Stomach (tissue), 9 donors: ENCODE data around the gene CCDC51. TPM values are rescaled to one million over a fixed set of nuclear protein-coding genes. Genes with fewer than 3 reads are reported as not detected.
"Not testable (repeated sequence)": the region's sequence is repeated elsewhere in the genome, so short reads cannot be mapped to it uniquely, and the experiment has no call there.

Source experiments
- DNase-seq, 2 donors: peaks; one replicate each; pipeline versions ENCODE4 v3.0.0 to v3.0.0-alpha.2; 2013 to 2019
- H3K27ac ChIP-seq, 5 donors: fragments of 200-600 bp in 4 of 5; sonication (generic) in 4 of 5; one replicate each; pipeline ENCODE4 v1.5.1; 2013 to 2019; ENCODE audit warnings: mild to moderate bottlenecking in 1 of 5, moderate library complexity in 1 of 5
- H3K27me3 ChIP-seq, 3 donors: fragments of 200-600 bp; sonication (generic); one replicate each; pipeline ENCODE4 v1.5.1; 2017 to 2019; ENCODE audit warnings: mixed run types in 1 of 3
- H3K36me3 ChIP-seq, 4 donors: fragments of 200-600 bp; sonication (generic); 1 replicate in 3 of 4; 2 replicates in 1 of 4; pipeline ENCODE4 v1.5.1; 2016 to 2019
- H3K4me1 ChIP-seq, 4 donors: fragments of 200-600 bp; sonication (generic); one replicate each; pipeline ENCODE4 v1.5.1; 2016 to 2019
- H3K4me3 ChIP-seq, 4 donors: fragments of 200-600 bp; sonication (generic) in 3 of 4; one replicate each; pipeline ENCODE4 v1.5.1; 2016 to 2019; ENCODE audit warnings: mild to moderate bottlenecking in 1 of 4
- H3K9me3 ChIP-seq, 4 donors: fragments of 200-600 bp; sonication (generic); one replicate each; pipeline ENCODE4 v1.5.1; 2016 to 2019
- CTCF ChIP-seq, 7 experiments: fragments of 450-650 bp in 4 of 7; fragments of 200-600 bp in 3 of 7; sonication (generic) in 3 of 7; IDR thresholded peaks; one replicate each; pipeline ENCODE4 v1.5.1; 2016 to 2019; ENCODE audit warnings: antibody characterized with exemption in 7 of 7, control low read depth in 2 of 7, mild to moderate bottlenecking in 1 of 7
- EP300 ChIP-seq: sonication (generic); formaldehyde crosslinking; IDR thresholded peaks from one replicate; pipeline ENCODE4 v1.6.1; 2017; ENCODE audit warnings: antibody characterized with exemption
- POLR2A ChIP-seq, 4 donors: fragments of 450-650 bp; IDR thresholded peaks; one replicate each; pipeline ENCODE4 v1.6.1; 2016; ENCODE audit warnings: antibody characterized with exemption in 4 of 4, control low read depth in 2 of 4, mild to moderate bottlenecking in 1 of 4, moderate library complexity in 1 of 4
- POLR2AphosphoS5 ChIP-seq, 3 donors: sonication (generic); formaldehyde crosslinking; IDR thresholded peaks; one replicate each; pipeline ENCODE4 v1.6.1; 2016; ENCODE audit warnings: antibody characterized with exemption in 3 of 3
- WGBS, 5 donors: extraction: QIAGEN DNeasy Blood & Tissue Kit in 3 of 5; methylation state at CpG; one replicate each; pipeline versions ENCODE4 v1.1.5 to v1.1.7; 2013 to 2018; 5-methylcytosine and 5-hydroxymethylcytosine counted together
- intact Hi-C: fragments of 100-400 bp; cut with DNase I; formaldehyde crosslinking; loops from one replicate; pipeline ENCODE4 v1.15.1; 2023; ENCODE audit warnings: low total_unique reads
- polyA plus RNA-seq, 3 donors: library from polyadenylated mRNA; stranded (reverse); fragments of 200-250 nt; gene quantifications; one replicate each; pipeline ENCODE4 v1.2.3, GENCODE V29; 2013
- total RNA-seq, 5 donors: library from RNA; depleted of rRNA; stranded (reverse); fragments of >200 nt; gene quantifications; one replicate each; pipeline versions ENCODE4 v1.1.0 to v1.2.3, GENCODE V29; 2014 to 2016
- donor health status: healthy with polysubstance abuse.
- donor health status: Bipolar disorder and iron deficiency.
- donor health status: healthy.

Gene CCDC51
- total and polyA plus RNA-seq, 8 donors, result 1.8 to 12.5 (median 8.3) TPM

DNA sequence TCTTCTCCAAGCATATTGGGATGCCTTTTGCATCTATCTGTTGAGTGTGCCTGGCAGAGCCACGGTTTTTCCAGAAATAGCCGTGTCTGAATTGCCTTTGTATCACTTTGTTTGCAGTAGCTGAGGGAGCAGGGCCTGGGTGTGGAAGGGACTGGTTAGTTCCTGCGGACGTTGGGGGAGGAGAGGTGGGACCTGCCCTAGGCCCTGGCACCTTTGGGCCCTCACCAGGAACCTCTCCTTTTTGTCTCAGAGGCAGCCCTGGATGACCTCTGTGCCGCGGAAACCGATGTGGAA is 25.3 kb upstream of the CCDC51 start:
- Histone ChIP-seq H3K4me1 (peaks cover 40 to 59% (median 53%) of the 10 kb centered on the region in 4 donors), H3K27me3 (no peaks in the 10 kb centered on the region), H3K9me3 (no peaks in the 10 kb centered on the region), H3K4me3 (peak overlapping the region in 1 of 4 donors; percentile 49), H3K36me3 (peaks cover 47 to 60% (median 53%) of the 10 kb centered on the region in 4 donors), H3K27ac (peak overlapping the region; percentile 97 to 100 (median 100))
- TF ChIP-seq POLR2A (IDR thresholded peaks at IDR 0.05), result no peak
- peak in 1 of 7 experiments; percentile 62 for TF ChIP-seq CTCF (IDR thresholded peaks at IDR 0.05)
- WGBS, 5 donors, result 11 to 15% (median 13%) methylated on average over 7 of the region's 7 CpGs
- intact Hi-C loops, result no loop called here
- no peak for DNase-seq

DNA sequence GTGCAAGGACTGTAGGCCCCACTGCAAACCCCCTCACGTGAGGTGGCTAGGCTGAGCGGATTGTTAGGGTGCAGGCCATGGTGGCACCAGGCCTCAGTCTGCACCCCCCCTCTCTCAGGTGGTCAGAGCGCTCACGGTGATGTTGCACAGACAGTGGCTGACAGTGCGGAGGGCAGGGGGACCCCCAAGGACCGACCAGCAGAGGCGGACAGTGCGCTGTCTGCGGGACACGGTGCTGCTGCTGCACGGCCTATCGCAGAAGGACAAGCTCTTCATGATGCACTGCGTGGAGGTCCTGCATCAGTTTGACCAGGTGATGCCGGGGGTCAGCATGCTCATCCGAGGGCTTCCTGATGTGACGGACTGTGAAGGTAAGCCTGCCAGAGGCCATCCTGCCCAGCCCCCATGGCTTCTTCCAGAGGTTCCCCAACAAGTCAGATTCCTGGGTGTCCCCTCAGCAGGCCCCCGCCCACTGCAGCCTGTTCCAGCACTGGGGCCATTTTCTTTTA is 24.8 kb upstream of the CCDC51 start:
- H3K27ac ChIP-seq, result peak overlapping the region; percentile 97 to 100 (median 100)
- peaks cover 51 to 60% (median 54%) of the 10 kb centered on the region in 4 donors for H3K36me3 ChIP-seq
- TF ChIP-seq POLR2A (IDR thresholded peaks at IDR 0.05), result no peak
- TF ChIP-seq EP300, result no peak
- no peak for TF ChIP-seq POLR2AphosphoS5 (IDR thresholded peaks at IDR 0.05)
- TF ChIP-seq CTCF (IDR thresholded peaks at IDR 0.05), result no peak
- H3K9me3 ChIP-seq, result no peaks in the 10 kb centered on the region
- DNase-seq, result no peak
- no peaks in the 10 kb centered on the region for H3K27me3 ChIP-seq
- peaks cover 36 to 54% (median 49%) of the 10 kb centered on the region in 4 donors for H3K4me1 ChIP-seq
- 81 to 95% (median 89%) methylated on average over 13 to 17 of the region's 17 CpGs for WGBS, 5 donors
- intact Hi-C loops, result loop anchor here (5.0 kb wide), 1 partner anchor 88 kb away; no protein-coding TSS in a partner anchor
- H3K4me3 ChIP-seq, result no peak overlapping the region

DNA sequence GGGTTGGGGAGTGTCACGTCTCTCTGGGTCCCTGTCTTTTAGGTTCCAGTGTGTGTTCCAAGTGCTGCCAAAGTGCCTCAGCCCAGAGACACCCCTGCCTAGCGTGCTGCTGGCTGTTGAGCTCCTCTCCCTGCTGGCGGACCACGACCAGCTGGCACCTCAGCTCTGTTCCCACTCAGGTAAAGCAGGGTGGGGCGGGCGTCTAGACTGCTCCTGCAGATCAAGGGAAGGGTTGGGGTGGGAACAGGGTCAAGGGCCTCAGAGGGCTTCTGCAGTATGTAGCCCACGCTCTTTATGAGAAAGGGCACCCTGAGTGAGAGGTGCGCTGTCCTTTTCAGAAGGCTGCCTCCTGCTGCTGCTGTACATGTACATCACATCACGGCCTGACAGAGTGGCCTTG is 23.8 kb upstream of the CCDC51 start:
- H3K36me3 ChIP-seq, result peaks cover 51 to 60% (median 54%) of the 10 kb centered on the region in 4 donors
- WGBS, 5 donors, result 81 to 90% (median 83%) methylated on average over 7 to 9 of the region's 9 CpGs
- peak overlapping the region in 2 of 5 donors; percentile 97 to 100 for H3K27ac ChIP-seq
- peaks cover 34 to 44% (median 39%) of the 10 kb centered on the region in 4 donors for H3K4me1 ChIP-seq
- no peaks in the 10 kb centered on the region for H3K9me3 ChIP-seq
- no peak overlapping the region for H3K4me3 ChIP-seq
- TF ChIP-seq POLR2AphosphoS5 (IDR thresholded peaks at IDR 0.05) (no peak), EP300 (no peak), CTCF (IDR thresholded peaks at IDR 0.05) (no peak), POLR2A (IDR thresholded peaks at IDR 0.05) (no peak)
- no peaks in the 10 kb centered on the region for H3K27me3 ChIP-seq
- no peak for DNase-seq
- intact Hi-C loops, result loop anchor here (5.0 kb wide), 1 partner anchor 89 kb away; no protein-coding TSS in a partner anchor

DNA sequence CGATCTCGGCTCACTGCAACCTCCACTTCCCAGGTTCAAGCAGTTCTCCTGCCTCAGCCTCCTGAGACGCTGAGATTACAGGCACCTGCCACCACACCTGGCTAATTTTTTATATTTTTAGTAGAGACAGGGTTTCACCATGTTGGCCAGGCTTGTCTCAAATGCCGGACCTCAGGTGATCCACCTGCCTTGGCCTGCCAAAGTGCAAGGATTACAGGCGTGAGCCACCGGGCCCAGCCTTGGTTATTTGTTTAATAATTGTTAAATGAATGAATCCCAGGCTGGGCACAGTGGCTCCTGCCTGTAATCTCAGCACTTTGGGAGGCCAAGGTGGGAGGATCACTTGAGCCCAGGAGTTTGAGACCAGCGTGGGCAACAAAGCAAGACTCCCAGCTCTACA is 21.8 kb upstream of the CCDC51 start:
- Histone ChIP-seq H3K4me1 (peaks cover 14 to 24% (median 19%) of the 10 kb centered on the region in 4 donors), H3K36me3 (peaks cover 32 to 60% (median 53%) of the 10 kb centered on the region in 4 donors)
- not testable (repeated sequence) for DNase-seq, H3K27ac ChIP-seq, H3K9me3 ChIP-seq, H3K4me3 ChIP-seq, H3K27me3 ChIP-seq
- 81 to 87% (median 87%) methylated on average over 7 of the region's 7 CpGs for WGBS, 5 donors
- intact Hi-C loops, result loop anchor here (5.0 kb wide), 1 partner anchor 91 kb away; no protein-coding TSS in a partner anchor

GRCh38 chr3:48460517-48460902 is 20.6 kb upstream of the CCDC51 start:
- Histone ChIP-seq H3K4me1 (peaks cover 7 to 13% (median 11%) of the 10 kb centered on the region in 4 donors), H3K27me3 (no peaks in the 10 kb centered on the region), H3K36me3 (peaks cover 32 to 72% (median 65%) of the 10 kb centered on the region in 4 donors), H3K9me3 (no peaks in the 10 kb centered on the region), H3K27ac (no peak overlapping the region), H3K4me3 (no peak overlapping the region)
- intact Hi-C loops, result loop anchor here (5.0 kb wide), 1 partner anchor 92 kb away; no protein-coding TSS in a partner anchor
- no peak for TF ChIP-seq EP300
- TF ChIP-seq POLR2A (IDR thresholded peaks at IDR 0.05), result no peak
- no peak for TF ChIP-seq CTCF (IDR thresholded peaks at IDR 0.05)
- TF ChIP-seq POLR2AphosphoS5 (IDR thresholded peaks at IDR 0.05), result no peak
- no peak for DNase-seq
- 90 to 98% (median 92%) methylated on average over 3 of the region's 3 CpGs for WGBS, 5 donors
